Measurements from ENCODE around the gene CDK19.

GRCh38 chr6:110560239-110561007 is 254.8 kb downstream of the CDK19 start:
- no peak for TF ChIP-seq REST (IDR thresholded peaks at IDR 0.05; ENCODE audit: unreplicated experiment)
- no peak for TF ChIP-seq CTCF (conservative IDR thresholded peaks at IDR 0.05; ENCODE audit: low read depth in 2 of 2)
- no peak for TF ChIP-seq EZH2 (IDR thresholded peaks at IDR 0.05; ENCODE audit: low read depth, unreplicated experiment)
- no peak for TF ChIP-seq EZH2phosphoT487 (IDR thresholded peaks at IDR 0.05; ENCODE audit: unreplicated experiment)
- no peak for TF ChIP-seq POLR2AphosphoS5 (IDR thresholded peaks at IDR 0.05; ENCODE audit: low read depth)
- TF ChIP-seq JUNB (IDR thresholded peaks at IDR 0.05; ENCODE audit: unreplicated experiment): no peak
- TF ChIP-seq NANOG (IDR thresholded peaks at IDR 0.05; ENCODE audit: borderline replicate concordance): no peak
- TF ChIP-seq CREB1 (CRISPR knock-in tag; IDR thresholded peaks at IDR 0.05; ENCODE audit: low read depth): no peak
- TF ChIP-seq STAT1 (IDR thresholded peaks at IDR 0.05; ENCODE audit: unreplicated experiment): no peak
- TF ChIP-seq ZNF114 (CRISPR knock-in tag; IDR thresholded peaks at IDR 0.05): no peak
- TF ChIP-seq ETS1 (IDR thresholded peaks at IDR 0.05): no peak
- no peak for TF ChIP-seq ZNF331 (CRISPR knock-in tag; IDR thresholded peaks at IDR 0.05; ENCODE audit: low read depth)
